Measurements from ENCODE around the gene ANXA2R. TPM values are rescaled to one million over a fixed set of nuclear protein-coding genes. Genes with fewer than 3 reads are reported as not detected.
"Not testable (repeated sequence)": the region's sequence is repeated elsewhere in the genome, so short reads cannot be mapped to it uniquely, and the experiment has no call there.

ANXA2R gene
- total and polyA plus RNA-seq, 8 donors = 1.5 to 2.9 (median 2.1) TPM

DNA sequence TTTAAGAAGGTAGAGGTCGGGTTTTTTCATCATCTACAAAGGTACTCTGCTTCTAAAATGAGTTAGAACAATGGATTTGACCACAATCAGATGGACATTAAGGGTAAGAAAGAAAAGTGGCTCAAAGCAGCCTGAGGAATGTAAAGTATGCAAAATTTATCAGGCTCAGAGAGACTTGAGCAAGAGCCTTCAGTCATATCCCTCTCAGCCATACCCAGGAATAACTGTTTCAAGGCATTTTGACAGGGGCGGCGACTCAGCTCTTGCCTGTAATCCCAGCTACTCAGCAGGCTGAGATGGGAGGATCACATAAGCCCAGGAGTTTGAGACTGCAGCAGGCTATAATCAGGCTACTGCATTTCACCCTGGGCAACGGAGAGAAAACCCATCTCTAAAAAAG lies 38.8 kb upstream of the ANXA2R start:
- H3K4me1 ChIP-seq = peaks cover 0 to 9% of the 10 kb centered on the region in 2 donors
- no peak overlapping the region for H3K27ac ChIP-seq
- no peak overlapping the region for H3K4me3 ChIP-seq
- H3K9me3 ChIP-seq = no peaks in the 10 kb centered on the region
- H3K36me3 ChIP-seq = peaks cover 0 to 34% of the 10 kb centered on the region in 2 donors
- intact Hi-C loops (cut with DNase I) = no loop called here
- no peak for DNase-seq
- H3K27me3 ChIP-seq = no peaks in the 10 kb centered on the region
- peak; percentile 53 for ATAC-seq
- TF ChIP-seq, protein P1, sequence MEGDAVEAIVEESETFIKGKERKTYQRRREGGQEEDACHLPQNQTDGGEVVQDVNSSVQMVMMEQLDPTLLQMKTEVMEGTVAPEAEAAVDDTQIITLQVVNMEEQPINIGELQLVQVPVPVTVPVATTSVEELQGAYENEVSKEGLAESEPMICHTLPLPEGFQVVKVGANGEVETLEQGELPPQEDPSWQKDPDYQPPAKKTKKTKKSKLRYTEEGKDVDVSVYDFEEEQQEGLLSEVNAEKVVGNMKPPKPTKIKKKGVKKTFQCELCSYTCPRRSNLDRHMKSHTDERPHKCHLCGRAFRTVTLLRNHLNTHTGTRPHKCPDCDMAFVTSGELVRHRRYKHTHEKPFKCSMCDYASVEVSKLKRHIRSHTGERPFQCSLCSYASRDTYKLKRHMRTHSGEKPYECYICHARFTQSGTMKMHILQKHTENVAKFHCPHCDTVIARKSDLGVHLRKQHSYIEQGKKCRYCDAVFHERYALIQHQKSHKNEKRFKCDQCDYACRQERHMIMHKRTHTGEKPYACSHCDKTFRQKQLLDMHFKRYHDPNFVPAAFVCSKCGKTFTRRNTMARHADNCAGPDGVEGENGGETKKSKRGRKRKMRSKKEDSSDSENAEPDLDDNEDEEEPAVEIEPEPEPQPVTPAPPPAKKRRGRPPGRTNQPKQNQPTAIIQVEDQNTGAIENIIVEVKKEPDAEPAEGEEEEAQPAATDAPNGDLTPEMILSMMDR (IDR thresholded peaks at IDR 0.05) = no peak

DNA sequence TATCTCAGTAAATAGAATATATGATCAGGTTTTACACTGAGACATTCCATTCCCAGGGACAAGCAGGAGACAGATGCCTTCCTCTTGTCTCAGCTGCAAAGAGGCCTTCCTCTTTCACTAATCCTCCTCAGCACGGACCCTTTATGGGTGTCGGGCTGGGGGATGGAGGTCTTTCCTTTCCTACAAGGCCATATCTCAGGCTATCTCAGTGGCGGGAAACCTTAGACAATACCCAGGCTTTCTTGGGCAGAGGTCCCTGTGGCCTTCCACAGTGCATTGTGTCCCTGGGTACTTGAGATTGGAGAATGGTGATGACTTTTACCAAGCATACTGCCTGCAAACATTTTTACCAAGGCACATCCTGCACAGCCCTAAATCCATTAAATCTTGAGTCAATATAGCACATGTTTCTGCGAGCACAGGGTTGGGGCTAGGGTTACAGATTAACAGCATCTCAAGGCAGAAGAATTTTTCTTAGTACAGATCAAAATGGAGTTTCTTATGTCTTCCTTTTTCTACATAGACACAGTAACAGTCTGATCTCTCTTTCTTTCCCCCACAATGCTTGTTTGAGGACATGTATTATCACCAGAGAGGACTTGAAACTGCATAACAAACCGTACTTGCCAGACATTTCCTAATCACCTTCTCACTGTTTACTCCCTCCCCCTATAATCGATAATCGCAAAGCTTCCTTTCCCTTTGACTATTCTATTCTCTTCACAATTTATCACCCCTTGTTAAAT lies 37.5 kb upstream of the ANXA2R start:
- DNase-seq; H3K27me3 ChIP-seq; ATAC-seq; intact Hi-C loops (cut with DNase I); H3K27ac ChIP-seq; H3K4me1 ChIP-seq; H3K9me3 ChIP-seq; H3K4me3 ChIP-seq: not testable (repeated sequence)
- H3K36me3 ChIP-seq = peaks cover 0 to 34% of the 10 kb centered on the region in 2 donors

DNA sequence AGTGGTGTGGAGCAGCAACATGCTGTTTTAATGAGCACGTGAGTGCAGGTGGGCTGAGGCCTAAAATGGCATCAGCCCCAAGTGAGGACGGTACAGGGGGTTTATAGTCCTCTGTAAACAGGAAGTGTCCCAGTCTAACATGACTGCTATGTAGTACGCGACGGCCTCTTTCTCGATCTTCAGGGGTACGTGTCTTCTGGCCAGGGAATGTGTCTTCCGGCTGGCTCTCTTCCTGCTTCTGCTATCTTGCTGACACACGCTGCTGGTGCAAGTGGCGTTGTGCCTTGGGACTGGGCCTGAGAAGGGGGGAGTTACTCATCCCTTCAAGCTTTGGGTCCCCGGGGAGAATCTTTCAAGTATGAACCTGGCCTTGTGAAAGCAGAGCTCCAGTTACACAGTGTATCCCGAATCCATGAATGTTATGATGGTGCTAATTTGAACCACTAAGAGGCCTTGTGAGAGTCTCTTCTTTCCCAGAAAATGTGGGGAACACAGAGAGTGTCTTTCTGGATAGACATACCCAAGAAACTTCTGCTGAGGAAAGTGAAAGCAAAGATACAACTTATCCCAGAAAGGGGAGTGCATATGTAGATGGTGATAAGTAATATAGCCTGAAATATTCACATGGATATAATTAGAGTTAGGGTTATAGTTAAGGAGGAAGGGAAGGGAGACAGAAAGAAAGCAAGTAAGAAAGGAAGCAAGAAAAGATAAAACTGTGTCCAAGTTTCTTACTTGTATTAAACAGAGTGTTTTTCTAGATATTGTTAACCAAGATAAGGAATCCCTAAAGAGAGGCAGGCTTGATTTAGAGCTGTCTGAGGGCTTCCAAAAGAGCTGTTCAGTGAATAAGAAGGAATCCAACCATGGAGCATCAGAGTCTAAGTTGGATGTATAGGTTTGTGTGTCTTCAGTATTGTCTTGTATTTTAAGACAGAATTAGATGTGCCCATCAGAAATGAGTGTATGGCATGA lies 35.5 kb upstream of the ANXA2R start:
- Histone ChIP-seq H3K36me3 (peaks cover 0 to 39% of the 10 kb centered on the region in 2 donors), H3K4me1 (peaks cover 0 to 13% of the 10 kb centered on the region in 2 donors), H3K9me3 (no peaks in the 10 kb centered on the region), H3K27ac (peak overlapping the region in 1 of 2 donors; percentile 55), H3K27me3 (no peaks in the 10 kb centered on the region), H3K4me3 (no peak overlapping the region)
- ATAC-seq (no peak), DNase-seq (no peak)
- TF ChIP-seq, protein P1 (IDR thresholded peaks at IDR 0.05) = no peak
- intact Hi-C loops (cut with DNase I) = no loop called here

DNA sequence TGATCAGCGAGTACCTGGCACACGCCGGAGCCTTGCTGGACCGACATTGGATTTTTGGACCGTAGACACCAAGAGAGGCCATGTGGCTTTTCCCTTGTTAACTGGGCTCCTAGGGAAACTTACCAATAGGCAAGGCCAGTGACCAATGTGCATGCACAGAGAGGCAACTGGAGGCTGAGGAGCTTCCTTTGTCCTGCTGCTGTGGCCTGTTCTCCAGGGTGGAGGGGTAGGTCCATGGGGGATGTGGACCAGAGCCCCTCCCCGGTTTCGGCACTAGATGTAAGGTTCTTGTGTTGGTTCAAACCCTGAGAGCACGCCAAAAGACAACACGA lies 34.8 kb upstream of the ANXA2R start:
- no peak overlapping the region for H3K4me3 ChIP-seq
- H3K27ac ChIP-seq = peak overlapping the region in 1 of 2 donors; percentile 55
- TF ChIP-seq, protein P1 (IDR thresholded peaks at IDR 0.05) = no peak
- intact Hi-C loops (cut with DNase I) = no loop called here
- no peak for DNase-seq
- H3K9me3 ChIP-seq = no peaks in the 10 kb centered on the region
- H3K36me3 ChIP-seq = peaks cover 0 to 38% of the 10 kb centered on the region in 2 donors
- ATAC-seq = no peak
- H3K27me3 ChIP-seq = no peaks in the 10 kb centered on the region
- H3K4me1 ChIP-seq = peaks cover under 1 to 19% of the 10 kb centered on the region in 2 donors

DNA sequence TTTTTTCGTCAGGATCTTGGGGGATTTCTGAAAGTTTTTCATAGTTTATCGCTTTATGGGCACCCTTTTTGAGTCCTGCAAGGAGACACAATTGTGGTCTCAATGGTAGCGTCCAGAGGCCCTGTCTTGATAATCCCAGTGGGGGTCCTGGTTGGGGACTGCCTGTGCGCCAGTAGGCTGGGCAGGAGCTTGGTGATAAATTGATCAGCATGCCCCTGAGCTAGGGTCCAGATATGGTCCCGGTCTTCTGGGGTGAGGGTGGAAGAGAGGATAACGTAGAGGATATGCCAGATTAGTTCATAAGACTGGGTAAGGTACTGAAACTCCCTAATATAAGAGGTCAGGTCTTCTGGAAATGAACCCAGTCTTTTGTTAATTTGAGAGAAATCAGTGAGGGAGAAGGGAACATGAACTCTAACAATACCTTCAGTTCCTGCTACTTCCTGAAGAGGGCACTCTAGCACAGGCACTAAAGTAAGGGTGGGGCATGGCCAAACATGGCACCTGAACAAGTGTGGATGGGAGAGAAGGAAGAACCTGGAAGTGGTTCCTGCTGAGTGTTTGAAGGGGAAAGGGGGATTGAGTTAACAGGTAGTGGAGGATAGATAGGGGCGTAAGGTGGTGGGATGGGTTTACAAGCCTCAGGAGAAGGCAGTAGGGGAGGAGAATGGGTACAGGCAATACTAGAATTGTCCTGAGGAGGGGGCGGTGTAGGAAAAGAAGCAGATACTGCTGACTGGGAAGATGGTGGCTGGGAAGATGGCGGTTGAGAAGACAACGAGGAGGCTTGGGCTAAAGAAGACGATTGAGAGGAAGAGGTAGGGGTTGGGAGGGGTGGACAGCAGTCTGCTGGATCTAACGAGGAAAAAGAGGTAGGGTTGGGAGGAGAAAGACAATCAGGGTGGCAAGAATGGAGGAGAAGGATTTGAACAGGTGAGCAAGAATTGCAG lies 33.8 kb upstream of the ANXA2R start:
- H3K9me3 ChIP-seq = no peaks in the 10 kb centered on the region
- DNase-seq = no peak
- ATAC-seq = peak; percentile 69
- TF ChIP-seq, protein P1 (IDR thresholded peaks at IDR 0.05) = peak; percentile 45 to 56
- H3K27me3 ChIP-seq = no peaks in the 10 kb centered on the region
- H3K36me3 ChIP-seq = peaks cover 0 to 34% of the 10 kb centered on the region in 2 donors
- no peak overlapping the region for H3K4me3 ChIP-seq
- intact Hi-C loops (cut with DNase I) = no loop called here
- no peak overlapping the region for H3K27ac ChIP-seq
- peaks cover 3 to 29% of the 10 kb centered on the region in 2 donors for H3K4me1 ChIP-seq

DNA sequence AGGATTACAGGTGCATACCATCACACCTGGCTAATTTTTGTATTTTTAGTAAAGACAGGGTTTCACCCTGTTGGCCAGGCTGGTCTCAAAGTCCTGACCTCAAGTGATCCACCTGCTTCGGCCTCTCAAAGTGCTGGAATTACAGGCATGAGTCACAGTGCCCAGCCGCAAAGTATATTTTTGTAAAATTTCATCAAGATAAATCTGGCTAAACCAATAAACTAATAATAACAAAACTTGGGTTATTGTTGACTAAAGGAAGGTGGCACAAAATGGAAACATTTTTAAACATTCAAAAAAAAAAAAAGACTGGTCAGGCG lies 29.2 kb upstream of the ANXA2R start:
- intact Hi-C loops (cut with DNase I); ATAC-seq; DNase-seq; H3K27me3 ChIP-seq; H3K27ac ChIP-seq; H3K9me3 ChIP-seq: not testable (repeated sequence)
- H3K4me3 ChIP-seq = peak overlapping the region in 1 of 2 donors; percentile 69
- peaks cover 16 to 38% of the 10 kb centered on the region in 2 donors for H3K4me1 ChIP-seq
- peaks cover 0 to 16% of the 10 kb centered on the region in 2 donors for H3K36me3 ChIP-seq
